GM18499 (cell line): ENCODE results near the gene GTF2A1L.

Source experiments
- ATAC-seq: cut with Tn5 transposase; IDR thresholded peaks from one replicate; pipeline ENCODE4 v1.9.1; 2021; ENCODE audit warnings: moderate number of reproducible peaks; ENCODE audit not compliant: insufficient read depth, unreplicated experiment

GTF2A1L gene

GRCh38 chr2:48728295-48728694 lies 110.6 kb downstream of the GTF2A1L start:
- ATAC-seq = no peak

GRCh38 chr2:48728840-48729239 lies 111.2 kb downstream of the GTF2A1L start:
- no peak for ATAC-seq
